Mesodermal cell (in vitro differentiated cells): ENCODE results near the gene SNRPB2.
A peak's percentile ranks its signal among the peaks of the same experiment; 100 is the strongest.

ENCODE experiments used
- H3K27ac ChIP-seq: 2 replicates; pipeline ENCODE4 v1.7.0; 2013; ENCODE audit warnings: mild to moderate bottlenecking, low read depth, low read length, moderate library complexity; ENCODE audit not compliant: severe bottlenecking
- H3K36me3 ChIP-seq: 2 replicates; pipeline ENCODE4 v1.7.1; 2013; ENCODE audit warnings: mild to moderate bottlenecking, low read length, moderate library complexity; ENCODE audit not compliant: control insufficient read depth, insufficient read depth
- H3K4me1 ChIP-seq: one replicate; pipeline ENCODE4 v1.7.1; 2013; ENCODE audit warnings: mild to moderate bottlenecking, low read length; ENCODE audit not compliant: insufficient read depth, control insufficient read depth, poor library complexity, severe bottlenecking
- H3K4me3 ChIP-seq: 2 replicates; pipeline ENCODE4 v1.7.0; 2013; ENCODE audit warnings: low read length, control low read depth, mild to moderate bottlenecking; ENCODE audit not compliant: insufficient read depth, poor library complexity, severe bottlenecking; ENCODE audit errors: extremely low read depth
- H3K9me3 ChIP-seq: 2 replicates; pipeline ENCODE4 v1.7.1; 2013; ENCODE audit warnings: mild to moderate bottlenecking, low read length, moderate library complexity; ENCODE audit not compliant: control insufficient read depth
- WGBS, 2 experiments: methylation state at CpG; one replicate each; pipeline ENCODE4 v1.1.5; 2013; ENCODE audit warnings: missing lambda C conversion rate in 2 of 2; ENCODE audit not compliant: insufficient coverage in 2 of 2; 5-methylcytosine and 5-hydroxymethylcytosine counted together

Gene SNRPB2

DNA sequence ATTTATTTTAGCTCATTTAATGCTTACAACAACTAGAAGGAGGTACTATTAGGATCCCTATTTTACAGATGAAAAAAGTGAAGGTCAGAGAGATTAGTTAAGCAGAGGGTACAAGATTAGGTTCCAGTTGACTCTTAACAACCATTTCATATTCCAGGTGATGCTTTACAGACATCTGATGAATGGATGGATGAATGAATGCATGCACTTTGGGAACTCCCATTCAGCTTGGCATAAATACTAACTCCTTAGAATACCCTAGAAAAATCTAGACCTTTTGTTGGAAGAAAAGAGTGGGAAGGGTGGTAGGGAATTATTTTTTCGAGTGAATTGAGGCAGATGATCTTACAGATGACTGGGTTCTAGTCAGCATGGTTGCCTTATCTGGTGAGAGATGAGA is 746 bp upstream of the SNRPB2 start:
- Histone ChIP-seq H3K27ac (peak overlapping the region; percentile 11), H3K4me3 (peak overlapping the region; percentile 78), H3K9me3 (no peaks in the 10 kb centered on the region), H3K36me3 (peaks cover 15% of the 10 kb centered on the region), H3K4me1 (peaks cover 6% of the 10 kb centered on the region)
- 88 to 100% methylated on average over 1 of the region's 1 CpG for WGBS, 2 experiments

DNA sequence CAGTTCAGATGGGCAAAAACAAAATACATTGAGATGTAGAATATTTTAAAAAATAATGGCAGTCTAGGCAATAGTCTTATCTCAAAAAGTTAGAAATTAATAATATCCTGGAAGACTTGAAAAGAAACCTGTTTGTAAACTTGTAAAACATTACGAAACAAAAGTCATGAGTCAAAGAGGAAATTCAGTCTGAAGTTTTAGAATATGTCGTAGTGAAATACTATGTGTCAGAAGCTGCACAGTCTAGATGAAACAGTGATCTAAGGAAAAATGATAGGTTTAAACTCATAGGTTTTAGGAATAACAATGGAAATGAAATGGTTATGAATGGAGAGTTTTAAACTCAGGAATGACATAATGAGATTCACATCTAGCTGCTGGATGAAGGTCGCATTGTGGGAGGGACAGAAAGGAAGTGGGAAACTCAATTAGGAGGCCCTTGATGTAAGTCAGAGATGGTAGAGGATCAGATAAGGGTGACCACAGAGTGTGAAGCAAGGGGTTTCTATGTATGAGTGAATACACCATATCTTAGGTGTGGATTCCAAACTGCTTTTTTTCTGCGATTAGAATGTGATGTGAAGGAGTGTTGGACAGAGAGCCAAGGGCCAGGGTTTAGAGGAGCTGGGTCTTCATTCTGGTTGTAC is 2.8 kb downstream of the SNRPB2 start:
- WGBS, 2 experiments, result 92 to 97% methylated on average over 3 to 4 of the region's 4 CpGs
- peaks cover 43% of the 10 kb centered on the region for H3K36me3 ChIP-seq
- H3K4me3 ChIP-seq, result no peak overlapping the region
- H3K27ac ChIP-seq, result no peak overlapping the region
- peaks cover 16% of the 10 kb centered on the region for H3K4me1 ChIP-seq
- no peaks in the 10 kb centered on the region for H3K9me3 ChIP-seq

DNA sequence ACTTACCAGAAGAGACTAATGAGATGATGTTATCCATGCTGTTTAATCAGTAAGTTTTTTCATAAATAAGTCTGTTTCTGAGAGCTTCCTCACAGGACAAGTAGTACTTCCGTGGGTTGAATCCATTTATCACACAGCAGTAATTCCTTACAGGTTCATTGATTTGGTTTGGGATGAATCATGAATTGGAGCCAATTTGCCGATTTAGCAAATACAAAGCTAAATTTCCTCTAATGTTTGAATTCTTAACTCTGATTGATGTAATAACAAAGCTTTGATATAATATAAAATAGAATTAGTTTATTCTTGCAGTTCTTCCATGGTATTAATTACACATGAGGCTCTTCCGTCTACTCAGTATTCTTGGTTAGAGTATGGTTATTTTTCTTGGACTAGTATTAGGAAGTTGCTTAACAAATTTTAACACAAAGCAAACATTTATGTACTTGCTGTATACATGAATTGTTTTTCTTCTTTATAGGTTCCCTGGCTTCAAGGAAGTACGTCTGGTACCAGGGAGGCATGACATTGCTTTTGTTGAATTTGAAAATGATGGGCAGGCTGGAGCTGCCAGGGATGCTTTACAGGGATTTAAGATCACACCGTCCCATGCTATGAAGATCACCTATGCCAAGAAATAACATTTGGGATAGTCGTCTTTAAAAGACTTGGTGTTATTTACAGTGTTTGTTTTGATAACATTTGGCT is 10.7 kb downstream of the SNRPB2 start:
- WGBS, 2 experiments, result 94 to 100% methylated on average over 2 to 3 of the region's 6 CpGs
- Histone ChIP-seq H3K4me1 (peaks cover 5% of the 10 kb centered on the region), H3K36me3 (peaks cover 56% of the 10 kb centered on the region), H3K9me3 (no peaks in the 10 kb centered on the region), H3K4me3 (no peak overlapping the region), H3K27ac (no peak overlapping the region)

DNA sequence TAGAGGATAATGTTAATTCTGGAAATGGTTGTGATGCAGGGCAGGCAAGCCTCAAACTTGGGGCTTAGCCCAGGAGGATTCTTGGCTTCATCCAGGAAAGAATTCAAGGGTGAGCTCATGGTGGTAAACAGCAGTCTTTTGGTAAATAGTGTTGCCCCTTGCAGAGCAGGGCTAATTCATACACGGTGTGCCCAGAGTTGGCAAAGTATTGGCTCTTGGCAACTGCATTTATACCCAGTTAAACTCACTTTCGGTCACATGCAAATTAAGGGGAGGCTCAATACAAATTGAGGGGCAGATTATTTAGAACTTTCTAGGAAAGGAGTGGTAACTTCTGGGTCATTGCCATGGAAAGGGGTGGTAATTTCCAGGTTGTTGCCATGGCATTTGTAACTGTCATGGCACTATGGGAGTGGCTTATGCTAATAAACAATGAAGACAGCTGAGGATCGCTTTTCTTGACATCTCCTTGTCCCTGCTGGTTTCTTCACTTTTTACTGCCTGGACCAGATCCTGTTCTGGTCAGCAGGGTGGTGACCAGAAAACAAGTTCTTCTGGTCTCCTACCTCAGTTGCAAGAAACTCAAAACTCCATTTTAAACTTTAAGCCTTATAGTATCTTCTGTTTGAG is 14.5 kb downstream of the SNRPB2 start:
- no peak overlapping the region for H3K27ac ChIP-seq
- H3K4me1 ChIP-seq, result no peaks in the 10 kb centered on the region
- 70 to 92% methylated on average over 2 to 3 of the region's 3 CpGs for WGBS, 2 experiments
- H3K4me3 ChIP-seq, result no peak overlapping the region
- no peaks in the 10 kb centered on the region for H3K9me3 ChIP-seq
- peaks cover 27% of the 10 kb centered on the region for H3K36me3 ChIP-seq

DNA sequence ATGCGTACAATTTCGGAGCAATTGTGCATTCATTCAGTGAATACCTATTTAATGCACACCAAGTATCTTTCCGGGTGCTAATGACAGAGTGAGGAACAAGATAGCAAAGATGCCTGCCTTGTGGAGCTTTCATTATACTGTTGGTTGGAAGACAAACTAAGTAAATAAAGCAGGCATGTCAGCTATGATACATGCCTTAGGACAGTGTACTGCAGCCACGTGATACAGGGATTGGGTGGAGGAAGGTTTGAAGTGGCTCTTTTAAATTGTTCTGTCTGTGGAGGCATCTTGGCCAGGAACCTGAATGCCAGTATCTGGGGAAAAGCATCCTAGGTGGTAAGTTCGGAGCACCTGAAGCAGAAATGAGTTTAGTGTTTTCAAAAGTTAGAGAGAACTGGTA is 15.4 kb downstream of the SNRPB2 start:
- no peaks in the 10 kb centered on the region for H3K9me3 ChIP-seq
- H3K27ac ChIP-seq, result no peak overlapping the region
- no peaks in the 10 kb centered on the region for H3K4me1 ChIP-seq
- peaks cover 18% of the 10 kb centered on the region for H3K36me3 ChIP-seq
- WGBS, 2 experiments, result 85 to 94% methylated on average over 3 of the region's 5 CpGs
- no peak overlapping the region for H3K4me3 ChIP-seq

DNA sequence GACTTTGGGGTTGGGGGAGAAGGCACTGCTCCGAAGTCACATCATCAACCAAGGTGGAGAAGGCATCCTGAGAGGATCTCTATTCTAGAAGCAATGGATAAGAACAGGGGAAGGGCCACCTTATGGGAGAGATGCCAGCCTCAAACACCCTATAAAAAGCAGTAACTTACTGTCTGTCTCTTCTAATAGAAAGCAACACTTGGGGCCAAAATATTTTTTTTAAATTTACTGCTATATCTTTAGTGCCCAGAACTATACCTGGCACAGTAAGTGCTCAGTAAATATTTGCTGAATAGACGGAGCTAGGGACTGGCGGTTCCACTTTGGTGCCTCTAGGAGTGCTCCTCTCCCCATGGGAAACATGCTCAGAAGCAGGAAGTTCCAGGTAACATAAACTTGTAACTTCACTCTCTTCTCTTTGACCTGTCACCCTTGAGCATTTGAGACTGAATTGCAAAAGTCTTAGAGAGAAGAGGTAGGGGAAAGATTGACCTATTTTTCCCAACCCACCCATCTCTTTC is 17.5 kb downstream of the SNRPB2 start:
- no peak overlapping the region for H3K4me3 ChIP-seq
- peaks cover 3% of the 10 kb centered on the region for H3K36me3 ChIP-seq
- H3K4me1 ChIP-seq, result no peaks in the 10 kb centered on the region
- WGBS, 2 experiments, result 68 to 88% methylated on average over 2 to 3 of the region's 3 CpGs
- no peak overlapping the region for H3K27ac ChIP-seq
- H3K9me3 ChIP-seq, result no peaks in the 10 kb centered on the region

DNA sequence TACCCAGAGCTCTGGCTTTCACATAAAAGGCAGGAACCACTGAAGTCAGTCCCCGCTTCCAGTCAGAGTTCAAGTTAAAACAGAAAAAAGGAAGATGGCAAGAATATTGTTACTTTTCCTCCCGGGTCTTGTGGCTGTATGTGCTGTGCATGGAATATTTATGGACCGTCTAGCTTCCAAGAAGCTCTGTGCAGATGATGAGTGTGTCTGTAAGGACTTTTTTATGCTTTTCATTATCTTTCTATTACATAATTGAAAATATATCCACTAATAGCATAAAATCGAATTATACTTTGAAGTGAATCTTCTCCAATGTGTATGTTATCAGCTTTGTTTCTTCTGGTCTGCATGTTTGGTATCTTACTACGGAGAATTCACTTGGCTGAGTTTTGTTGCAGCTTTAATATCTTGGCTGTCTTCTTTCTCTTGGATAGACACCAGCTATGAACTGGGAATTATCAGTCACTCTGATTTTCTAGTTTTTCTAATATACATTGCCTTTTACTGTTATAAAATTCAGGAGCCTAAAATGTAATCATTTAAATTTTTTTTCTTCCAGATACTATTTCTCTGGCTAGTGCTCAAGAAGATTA is 18.6 kb downstream of the SNRPB2 start, which contains the start of gene OTOR:
Gene OTOR, plus strand, starts transcription at position 51 of the 593 bp plus-strand sequence. Its CDS starts 44 bp downstream, at position 95.
- H3K9me3 ChIP-seq, result no peaks in the 10 kb centered on the region
- 95 to 100% methylated on average over 1 to 3 of the region's 5 CpGs for WGBS, 2 experiments
- H3K27ac ChIP-seq, result no peak within 1 kb of the TSS
- no peaks in the 10 kb centered on the region for H3K36me3 ChIP-seq
- H3K4me1 ChIP-seq, result no peaks in the 10 kb centered on the region
- H3K4me3 ChIP-seq, result no peak within 1 kb of the TSS

DNA sequence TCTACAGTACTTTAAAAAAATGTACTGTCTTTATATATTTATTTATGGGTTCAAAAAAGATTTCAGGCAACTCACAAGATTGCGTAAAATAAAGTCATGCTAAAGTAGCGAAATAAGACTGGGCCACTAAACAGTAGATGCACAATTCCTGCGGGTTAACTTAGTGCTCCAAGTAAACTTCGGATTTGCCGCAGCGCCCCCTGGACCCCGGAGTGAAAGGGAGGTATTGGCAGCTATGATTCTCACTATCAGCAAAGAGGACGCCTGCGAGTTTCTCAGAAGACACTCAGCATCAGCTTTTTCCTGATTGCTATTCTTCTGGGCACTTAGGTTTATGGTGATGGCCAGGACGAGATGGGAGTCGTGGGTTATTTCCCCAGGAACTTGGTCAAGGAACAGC is 19.7 kb downstream of the SNRPB2 start:
- WGBS, 2 experiments, result 58 to 60% methylated on average over 10 to 11 of the region's 11 CpGs
- Histone ChIP-seq H3K27ac (no peak overlapping the region), H3K36me3 (no peaks in the 10 kb centered on the region), H3K9me3 (no peaks in the 10 kb centered on the region), H3K4me1 (no peaks in the 10 kb centered on the region), H3K4me3 (no peak overlapping the region)

DNA sequence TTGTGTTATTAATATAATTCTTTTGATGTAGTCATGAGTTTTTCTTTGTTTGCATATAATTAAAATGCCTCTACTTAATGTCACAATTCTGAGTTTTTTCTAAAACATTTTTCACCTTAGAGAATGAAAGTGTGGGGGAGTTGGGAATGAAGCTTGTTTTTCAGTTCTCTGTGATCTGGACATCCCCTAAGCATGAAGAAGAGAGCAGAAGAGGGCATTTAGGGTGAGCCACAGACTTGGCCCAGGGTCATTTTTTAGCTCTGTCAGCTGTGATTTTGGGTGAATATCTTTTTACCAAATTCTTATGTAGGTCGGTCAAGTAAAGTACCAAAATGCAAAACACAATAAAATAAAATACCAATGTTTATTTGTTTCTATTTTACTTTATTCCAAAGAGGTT is 22.3 kb downstream of the SNRPB2 start:
- WGBS, 2 experiments, result no CpG with 5 or more reads among the region's 1 CpG
- Histone ChIP-seq H3K36me3 (no peaks in the 10 kb centered on the region), H3K4me3 (no peak overlapping the region), H3K27ac (no peak overlapping the region), H3K4me1 (no peaks in the 10 kb centered on the region), H3K9me3 (no peaks in the 10 kb centered on the region)

DNA sequence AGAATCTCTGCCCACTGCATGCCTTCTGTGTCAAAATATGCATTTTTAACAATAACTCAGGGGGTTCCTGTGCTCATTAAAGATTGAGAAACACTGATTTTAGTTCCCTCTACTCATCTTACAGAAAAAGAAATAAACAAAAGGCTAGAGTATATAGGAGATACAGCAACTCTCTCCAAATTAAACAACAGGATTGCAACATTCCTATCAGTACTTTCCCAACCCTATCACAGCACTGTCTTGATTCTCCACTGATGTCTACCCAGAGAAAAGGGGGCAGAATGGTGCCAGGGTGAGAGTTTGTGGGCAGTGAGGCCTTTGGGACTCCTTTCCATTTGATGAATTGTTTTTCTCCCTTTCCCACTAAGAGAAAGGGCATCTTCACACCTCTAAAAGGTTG is 23.1 kb downstream of the SNRPB2 start:
- no peaks in the 10 kb centered on the region for H3K4me1 ChIP-seq
- no peak overlapping the region for H3K27ac ChIP-seq
- no peaks in the 10 kb centered on the region for H3K36me3 ChIP-seq
- H3K9me3 ChIP-seq, result no peaks in the 10 kb centered on the region
- H3K4me3 ChIP-seq, result no peak overlapping the region
